GM19372 (cell line): Measurements from ENCODE around the gene DLST.
"Not testable (repeated sequence)": the region's sequence is repeated elsewhere in the genome, so short reads cannot be mapped to it uniquely, and the experiment has no call there.

Experiments used
- ATAC-seq: cut with Tn5 transposase; IDR thresholded peaks from one replicate; pipeline ENCODE4 v1.9.1; 2021; ENCODE audit warnings: mild to moderate bottlenecking, low read depth, moderate library complexity; ENCODE audit not compliant: unreplicated experiment

DLST gene

DNA sequence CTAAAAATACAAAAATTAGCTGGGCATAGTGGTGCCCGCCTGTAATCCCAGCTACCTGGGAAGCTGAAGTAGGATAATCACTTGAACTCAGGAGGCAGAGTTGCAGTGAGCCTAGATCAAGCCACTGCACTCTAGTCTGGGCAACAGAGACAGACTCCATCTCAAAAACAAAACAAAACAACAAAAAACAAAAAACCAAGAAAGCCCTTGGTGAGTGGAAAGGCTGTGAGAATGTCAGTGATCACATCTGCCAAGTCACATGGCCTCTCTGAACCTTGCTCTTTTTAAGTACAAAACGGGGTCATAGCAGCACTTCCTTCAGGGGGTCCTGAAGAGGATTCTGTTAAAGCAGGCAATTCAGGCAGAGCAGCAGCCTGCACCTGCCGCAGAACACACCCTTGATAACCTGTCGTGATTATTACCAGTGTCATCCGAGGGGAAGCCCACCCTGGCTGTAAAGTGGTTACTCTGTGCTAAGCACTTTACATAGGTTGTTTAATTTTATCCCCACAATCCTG, 31.7 kb downstream of the DLST start:
- no peak for ATAC-seq

DNA sequence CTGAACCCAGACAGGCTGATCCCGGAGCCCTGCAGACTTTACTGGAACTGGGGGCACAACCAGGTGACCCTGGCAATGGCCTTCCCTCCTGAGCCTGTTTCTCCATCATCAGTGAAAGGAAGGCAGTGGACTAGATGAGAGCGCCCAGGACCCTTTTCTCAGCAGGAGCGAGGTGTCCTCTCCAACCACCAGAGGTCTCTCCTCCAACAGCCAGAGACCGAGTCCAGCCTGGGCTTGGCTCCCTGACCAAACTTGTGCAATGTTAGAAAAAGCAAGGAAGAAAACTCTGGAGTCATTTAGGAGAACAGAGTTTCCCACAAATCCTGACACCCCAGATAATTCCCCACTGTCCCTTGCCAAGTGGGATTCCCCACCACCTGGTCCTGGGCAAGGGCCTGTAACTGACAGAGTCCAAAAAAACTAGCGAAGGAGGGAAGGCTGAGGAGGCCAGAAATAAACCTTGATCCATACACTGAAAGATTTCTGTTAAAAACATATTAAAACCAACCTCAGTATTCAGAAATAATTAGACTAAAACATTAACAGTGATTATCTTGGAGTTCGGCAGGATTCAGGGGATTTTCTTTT, 32.4 kb downstream of the DLST start:
- no peak for ATAC-seq

GRCh38 chr14:74915426-74915825, 33.7 kb downstream of the DLST start:
- no peak for ATAC-seq

- no peak for ATAC-seq
Observed at GRCh38 chr14:74915826-74916225, 34.1 kb downstream of the DLST start.

DNA sequence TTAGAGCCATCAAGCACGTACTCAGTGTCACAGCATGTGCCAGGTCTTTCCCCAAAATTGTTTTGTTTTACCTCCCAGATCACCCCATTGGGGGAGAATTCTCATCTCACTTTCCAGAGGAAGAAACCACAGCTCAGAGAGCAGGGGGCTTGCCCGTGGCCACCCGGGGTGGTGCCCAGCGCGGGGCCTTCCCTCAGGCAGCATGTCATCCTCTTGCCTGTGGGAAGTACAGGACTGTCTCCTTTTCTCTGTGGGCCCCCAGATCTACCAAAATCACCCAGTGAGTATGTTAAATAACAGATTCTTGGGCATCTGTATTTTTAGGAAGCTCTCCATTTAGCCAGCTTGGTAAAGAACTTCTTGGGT, 35.4 kb downstream of the DLST start:
- no peak for ATAC-seq

DNA sequence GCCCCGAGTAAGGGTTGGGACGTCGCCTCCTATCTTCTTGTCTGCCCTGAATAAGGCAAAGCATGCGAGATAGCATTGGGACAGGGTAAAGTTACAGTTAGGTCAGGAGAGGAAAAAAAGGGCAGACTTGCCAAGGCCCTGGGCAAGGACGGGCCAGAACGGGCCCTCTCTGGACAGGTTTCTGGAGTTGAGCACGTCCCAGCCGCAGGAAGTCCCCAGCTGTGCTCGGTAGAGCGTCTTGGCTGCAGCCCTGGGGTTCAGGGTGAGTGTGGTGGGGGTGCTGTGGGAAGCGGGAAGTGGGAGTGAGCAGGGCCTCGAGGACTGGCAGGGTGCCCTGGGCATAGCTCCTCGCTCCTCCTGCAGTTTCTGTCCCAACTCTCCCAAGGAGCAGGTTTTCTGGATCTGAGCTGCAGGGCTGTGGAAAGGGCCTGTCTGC, 35.9 kb downstream of the DLST start:
- no peak for ATAC-seq

DNA sequence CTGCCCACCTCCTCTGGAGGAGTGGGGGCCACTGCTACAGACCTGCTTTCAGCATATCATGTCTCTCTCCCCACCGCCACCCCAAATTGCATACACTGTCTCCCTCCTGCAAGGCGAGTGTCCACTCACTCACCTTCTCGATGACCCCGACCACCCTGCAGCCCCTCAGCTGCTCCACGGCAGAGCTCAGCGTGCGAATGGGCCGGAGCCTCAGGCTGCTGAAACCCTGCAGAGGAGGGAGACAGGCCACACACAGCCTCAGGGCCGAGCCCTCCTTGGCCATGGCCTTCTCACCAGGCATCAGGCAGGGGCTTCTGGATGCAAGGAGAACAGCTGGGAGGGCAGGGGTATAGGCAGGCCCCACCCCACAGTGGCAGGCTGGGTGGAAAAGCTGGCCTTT, 36.7 kb downstream of the DLST start:
- ATAC-seq = no peak

DNA sequence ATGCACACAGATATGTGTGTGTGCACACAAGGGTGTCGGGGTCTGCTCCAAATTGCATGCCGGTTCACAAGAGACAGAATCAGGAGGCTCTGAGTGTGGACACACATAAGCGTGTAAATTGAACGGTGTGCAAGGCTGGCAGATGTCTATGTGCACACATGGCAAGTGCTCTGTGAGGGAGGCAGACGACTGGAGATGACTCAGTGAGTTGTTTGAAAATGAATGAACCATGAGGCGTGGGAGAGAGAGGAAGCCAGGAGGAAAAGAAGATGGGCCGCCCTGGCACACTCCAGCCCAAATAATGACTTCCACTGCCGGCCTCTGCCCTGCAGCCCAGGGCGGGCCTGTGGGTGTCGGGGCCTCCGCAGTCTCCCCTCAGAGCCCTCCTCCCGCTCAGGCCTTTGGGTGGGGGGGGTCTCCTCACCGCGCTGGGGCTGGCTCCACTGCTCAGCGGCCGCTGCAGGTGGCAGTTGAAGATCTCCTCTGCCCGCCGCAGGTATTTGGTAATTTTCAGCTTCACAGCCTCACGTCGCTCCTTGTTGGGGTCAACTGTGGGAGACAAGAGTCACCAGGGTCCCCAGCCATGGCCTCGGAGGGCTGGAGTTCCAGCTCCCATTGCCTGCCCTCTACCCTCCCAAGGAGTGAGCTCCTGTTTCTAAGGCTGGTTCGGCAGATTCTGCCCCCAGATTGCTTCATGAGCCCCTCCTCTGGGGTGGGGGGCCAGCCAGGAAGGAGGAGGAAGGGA, 37.9 kb downstream of the DLST start:
- ATAC-seq = no peak

- no peak for ATAC-seq
Observed at GRCh38 chr14:74920281-74920680, 38.6 kb downstream of the DLST start.

GRCh38 chr14:74921053-74921620, 39.4 kb downstream of the DLST start:
- ATAC-seq = no peak

GRCh38 chr14:74921987-74922751, 40.5 kb downstream of the DLST start:
- no peak for ATAC-seq

- ATAC-seq = peak; percentile 95
Observed at GRCh38 chr14:74922752-74923401, 41.2 kb downstream of the DLST start, which contains the start of gene RPS6KL1. Gene RPS6KL1 (minus strand): TSS chr14:74923260. CDS start chr14:74921541, 1,719 bp downstream.

GRCh38 chr14:74924061-74924460, 42.3 kb downstream of the DLST start:
- no peak for ATAC-seq

- no peak for ATAC-seq
Observed at GRCh38 chr14:74927225-74927624, 45.5 kb downstream of the DLST start.

DNA sequence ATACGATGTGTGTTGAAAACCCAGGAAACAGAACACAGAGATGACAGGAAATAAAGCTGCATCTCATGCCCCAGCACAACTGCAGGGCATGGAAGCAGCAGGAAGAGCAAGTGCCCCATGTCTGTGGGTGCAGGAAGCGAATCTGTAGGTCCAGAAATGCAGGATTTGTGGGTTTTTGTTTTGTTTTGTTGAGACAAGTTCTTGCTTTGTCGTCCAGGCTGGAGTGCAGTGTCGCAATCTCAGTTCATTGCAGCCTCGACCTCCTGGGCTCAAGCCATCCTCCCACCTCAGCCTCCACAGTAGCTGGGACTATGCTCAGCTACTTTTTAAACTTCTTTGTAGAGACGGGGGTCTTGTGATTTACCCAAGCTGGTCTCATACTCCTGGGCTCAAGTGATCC, 47.5 kb downstream of the DLST start:
- no peak for ATAC-seq

GRCh38 chr14:74931744-74932143, 50.0 kb downstream of the DLST start:
- ATAC-seq = not testable (repeated sequence)

DNA sequence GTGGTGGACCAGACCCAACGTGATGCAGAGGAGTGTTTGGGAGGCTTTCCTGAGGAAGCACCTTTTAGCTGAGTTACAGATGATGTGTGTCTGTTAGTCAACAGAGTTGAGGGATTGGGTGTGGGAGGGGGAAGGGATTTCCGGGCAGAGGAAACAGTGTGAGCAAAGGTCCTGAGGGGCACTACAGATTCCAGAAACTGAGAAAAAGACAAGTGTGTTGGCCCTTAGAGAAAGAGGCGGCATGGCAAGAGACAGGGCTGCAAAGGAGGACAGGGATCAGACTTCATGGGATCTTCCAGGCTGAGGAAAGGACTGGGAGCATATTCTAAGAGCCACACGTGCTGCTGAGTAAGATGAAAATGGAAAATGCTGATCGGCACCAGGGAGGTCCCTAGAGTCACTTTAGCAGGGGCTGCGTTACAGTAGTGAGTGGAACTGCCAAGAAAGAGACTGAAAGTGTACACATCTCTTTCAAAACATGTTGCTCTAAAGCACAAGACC, 50.7 kb downstream of the DLST start:
- ATAC-seq = no peak

DNA sequence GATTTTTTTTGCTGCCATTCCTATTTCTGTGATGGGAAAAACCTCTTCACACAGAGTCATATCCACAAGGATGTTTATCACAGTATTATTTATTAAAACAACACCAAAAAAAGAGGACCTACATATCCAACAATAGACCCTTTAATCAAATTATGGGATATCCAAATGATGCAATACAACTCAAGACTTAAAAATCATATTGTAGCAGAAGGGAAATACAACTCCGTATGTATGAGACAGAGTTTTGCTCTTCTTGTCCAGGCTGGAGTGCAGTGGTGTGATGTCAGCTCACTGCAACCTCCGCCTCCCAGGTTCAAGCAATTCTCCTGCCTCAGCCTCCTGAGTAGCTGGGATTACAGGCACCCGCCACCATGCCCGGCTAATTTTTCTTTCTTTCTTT, 51.2 kb downstream of the DLST start:
- ATAC-seq = not testable (repeated sequence)

GRCh38 chr14:74934041-74934440, 52.3 kb downstream of the DLST start:
- ATAC-seq = no peak
